GM20000 (cell line): ENCODE measurements around the gene MLLT10.

Experiments used
- DNase-seq: peaks from one replicate; pipeline ENCODE4 v3.0.0; 2012; ENCODE audit warnings: low spot score
- TF ChIP-seq, protein P1 (sequence below): IDR thresholded peaks from 2 replicates; pipeline ENCODE4 v1.5.1; 2012; ENCODE audit warnings: mild to moderate bottlenecking, control low read depth; ENCODE audit errors: extremely low read depth, missing control alignments

Gene MLLT10

DNA sequence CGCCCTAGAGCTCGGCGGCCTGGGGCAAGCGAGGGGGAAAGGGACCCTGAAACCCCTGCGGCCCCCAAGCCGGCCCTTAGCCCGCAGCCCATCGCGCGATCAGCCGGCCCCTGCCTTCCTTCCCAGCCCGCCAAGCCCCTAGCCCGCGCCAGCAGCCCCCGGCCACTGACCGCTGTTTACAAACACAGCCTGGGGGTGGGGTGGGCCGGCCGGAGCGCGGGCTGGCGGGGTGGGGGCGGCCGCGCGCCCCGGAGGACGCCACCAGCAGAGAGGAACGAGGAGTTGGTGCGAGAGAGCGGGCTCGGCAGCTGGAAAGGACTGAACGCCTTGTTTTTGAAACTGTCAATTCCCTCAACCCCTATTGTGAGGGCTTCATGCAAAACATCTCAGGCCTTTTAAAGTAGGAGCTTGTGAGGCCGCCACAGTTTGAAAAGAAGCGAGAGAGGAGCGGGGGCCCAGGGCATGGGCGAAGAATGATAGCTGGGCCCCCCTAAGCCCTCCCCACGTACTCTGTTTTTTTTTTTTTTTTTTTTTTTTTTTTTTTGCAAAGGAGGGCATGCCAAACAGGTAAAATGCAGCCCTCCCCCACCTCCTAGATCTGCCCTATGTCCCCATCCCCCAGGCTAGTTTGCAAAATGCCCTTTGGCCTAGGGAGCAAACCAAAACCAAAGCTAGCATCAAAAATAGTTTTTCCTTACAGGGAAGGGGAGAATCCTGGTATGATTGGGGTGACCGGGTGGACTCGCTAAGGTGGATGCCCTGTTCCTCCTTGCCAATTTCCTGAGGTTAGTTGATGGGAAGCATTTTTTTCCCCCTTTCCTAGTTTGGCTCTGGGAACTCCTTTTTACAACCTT is 23.6 kb upstream of the MLLT10 start:
- peak; percentile 51 for DNase-seq
- TF ChIP-seq, protein P1, sequence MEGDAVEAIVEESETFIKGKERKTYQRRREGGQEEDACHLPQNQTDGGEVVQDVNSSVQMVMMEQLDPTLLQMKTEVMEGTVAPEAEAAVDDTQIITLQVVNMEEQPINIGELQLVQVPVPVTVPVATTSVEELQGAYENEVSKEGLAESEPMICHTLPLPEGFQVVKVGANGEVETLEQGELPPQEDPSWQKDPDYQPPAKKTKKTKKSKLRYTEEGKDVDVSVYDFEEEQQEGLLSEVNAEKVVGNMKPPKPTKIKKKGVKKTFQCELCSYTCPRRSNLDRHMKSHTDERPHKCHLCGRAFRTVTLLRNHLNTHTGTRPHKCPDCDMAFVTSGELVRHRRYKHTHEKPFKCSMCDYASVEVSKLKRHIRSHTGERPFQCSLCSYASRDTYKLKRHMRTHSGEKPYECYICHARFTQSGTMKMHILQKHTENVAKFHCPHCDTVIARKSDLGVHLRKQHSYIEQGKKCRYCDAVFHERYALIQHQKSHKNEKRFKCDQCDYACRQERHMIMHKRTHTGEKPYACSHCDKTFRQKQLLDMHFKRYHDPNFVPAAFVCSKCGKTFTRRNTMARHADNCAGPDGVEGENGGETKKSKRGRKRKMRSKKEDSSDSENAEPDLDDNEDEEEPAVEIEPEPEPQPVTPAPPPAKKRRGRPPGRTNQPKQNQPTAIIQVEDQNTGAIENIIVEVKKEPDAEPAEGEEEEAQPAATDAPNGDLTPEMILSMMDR = no peak

DNA sequence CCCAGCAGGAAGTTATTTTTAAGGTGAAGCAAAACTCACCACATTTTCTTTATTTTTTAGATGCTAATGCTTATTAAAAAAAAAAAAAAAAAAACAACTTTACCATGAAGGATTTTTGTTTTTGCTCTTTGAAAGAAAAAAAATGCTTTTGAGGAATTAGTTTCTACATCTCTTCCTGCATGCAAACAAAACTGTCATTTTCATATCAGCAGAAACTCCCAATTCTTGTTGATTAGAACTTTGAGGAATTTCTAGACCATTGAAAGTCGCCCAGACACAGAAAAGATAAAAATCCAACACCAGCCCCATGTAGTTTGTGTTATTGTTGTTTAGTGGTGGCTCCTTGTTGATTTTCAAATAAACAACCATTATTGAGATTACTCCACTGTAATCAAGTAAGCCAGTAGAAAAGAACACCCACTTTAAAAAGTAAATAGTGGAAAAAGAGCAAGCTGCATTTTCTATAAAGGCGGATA is 22.9 kb upstream of the MLLT10 start:
- TF ChIP-seq, protein P1 = no peak
- no peak for DNase-seq

DNA sequence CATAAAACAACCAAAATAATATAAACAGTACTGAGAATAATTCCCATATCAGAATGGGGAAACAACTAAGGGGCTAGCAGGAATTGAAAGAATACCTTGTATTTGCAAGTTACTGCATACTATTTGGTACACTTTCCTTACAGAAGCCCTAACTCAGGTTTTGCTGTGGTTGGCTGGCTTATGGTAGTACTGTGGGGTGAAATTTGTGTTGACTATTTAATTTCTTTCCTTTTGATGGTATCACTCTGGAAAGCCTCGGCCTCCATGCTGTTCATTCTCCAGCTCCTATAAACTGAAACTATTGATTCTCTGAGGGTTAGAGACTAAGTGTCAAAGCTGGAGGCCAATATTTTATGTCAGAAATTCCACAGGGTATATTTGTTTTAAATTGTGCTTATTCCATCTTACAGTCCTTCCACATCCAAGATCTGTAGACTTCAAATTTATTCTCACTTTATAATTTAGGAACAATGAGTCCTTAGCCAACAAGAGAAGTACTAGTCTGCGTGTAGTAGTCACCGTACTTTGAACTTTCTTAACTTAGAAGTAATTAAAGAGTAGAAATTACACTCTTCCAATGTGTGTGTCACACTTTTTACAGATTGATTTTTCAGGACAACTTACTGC is 22.0 kb upstream of the MLLT10 start:
- TF ChIP-seq, protein P1 = no peak
- no peak for DNase-seq

DNA sequence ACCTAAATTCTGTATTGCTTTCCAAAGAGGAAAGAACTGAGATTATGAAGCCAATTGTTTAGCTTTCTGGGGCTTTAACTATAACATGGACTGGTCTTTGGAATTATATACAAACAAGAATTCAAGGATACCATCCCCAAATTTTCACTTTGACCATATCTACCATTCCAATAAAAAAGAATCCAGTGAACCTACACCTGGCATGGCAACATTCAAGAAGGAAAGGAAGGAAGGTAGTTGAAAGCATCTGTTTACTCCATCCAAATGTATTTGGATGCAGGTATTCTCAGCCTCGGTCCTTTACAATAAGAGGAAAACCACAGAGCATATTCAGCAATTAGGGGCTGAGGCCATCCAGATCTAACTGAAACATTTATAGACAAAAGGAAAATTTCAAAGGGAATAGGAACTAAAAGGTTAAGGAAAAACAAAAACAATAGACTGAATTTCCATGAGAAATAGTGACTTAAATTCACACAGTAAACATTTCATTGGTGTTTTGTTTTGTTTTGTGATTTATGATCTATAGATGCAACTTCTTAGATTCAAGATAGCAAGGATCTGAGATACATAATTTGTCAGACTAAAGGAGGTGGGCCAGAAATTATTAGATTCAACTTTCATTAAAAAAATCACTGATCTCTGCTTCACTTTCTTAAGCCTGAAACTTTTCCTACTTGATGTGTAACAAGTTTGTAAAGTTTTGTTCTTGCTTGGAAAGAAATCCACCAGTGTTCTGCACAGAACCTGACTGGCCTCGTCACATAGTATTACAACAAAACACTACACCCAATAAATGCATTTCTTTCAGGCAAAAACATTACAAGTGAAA is 21.2 kb upstream of the MLLT10 start:
- TF ChIP-seq, protein P1 = no peak

DNA sequence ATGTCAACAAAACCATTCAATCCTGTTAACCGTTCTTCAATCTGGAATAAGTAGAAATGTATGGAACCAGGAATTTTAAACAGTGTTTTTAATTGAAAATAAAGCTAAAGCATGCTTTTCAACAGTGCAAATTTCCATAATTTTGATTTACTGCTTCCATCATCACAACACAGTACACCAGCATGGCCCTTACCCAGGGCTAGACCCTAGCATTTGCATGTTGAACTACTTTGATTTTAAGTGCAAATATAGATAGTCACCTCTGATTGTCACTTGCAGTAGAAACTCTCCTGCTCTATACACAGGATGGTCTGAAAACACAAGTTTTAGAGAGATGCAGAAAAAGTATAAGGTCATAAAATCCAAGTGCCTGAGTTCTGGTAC is 20.6 kb upstream of the MLLT10 start:
- TF ChIP-seq, protein P1 = no peak
- DNase-seq = no peak

More for the DNA sequence above, 21.2 kb upstream of the MLLT10 start:
- no peak for DNase-seq

DNA sequence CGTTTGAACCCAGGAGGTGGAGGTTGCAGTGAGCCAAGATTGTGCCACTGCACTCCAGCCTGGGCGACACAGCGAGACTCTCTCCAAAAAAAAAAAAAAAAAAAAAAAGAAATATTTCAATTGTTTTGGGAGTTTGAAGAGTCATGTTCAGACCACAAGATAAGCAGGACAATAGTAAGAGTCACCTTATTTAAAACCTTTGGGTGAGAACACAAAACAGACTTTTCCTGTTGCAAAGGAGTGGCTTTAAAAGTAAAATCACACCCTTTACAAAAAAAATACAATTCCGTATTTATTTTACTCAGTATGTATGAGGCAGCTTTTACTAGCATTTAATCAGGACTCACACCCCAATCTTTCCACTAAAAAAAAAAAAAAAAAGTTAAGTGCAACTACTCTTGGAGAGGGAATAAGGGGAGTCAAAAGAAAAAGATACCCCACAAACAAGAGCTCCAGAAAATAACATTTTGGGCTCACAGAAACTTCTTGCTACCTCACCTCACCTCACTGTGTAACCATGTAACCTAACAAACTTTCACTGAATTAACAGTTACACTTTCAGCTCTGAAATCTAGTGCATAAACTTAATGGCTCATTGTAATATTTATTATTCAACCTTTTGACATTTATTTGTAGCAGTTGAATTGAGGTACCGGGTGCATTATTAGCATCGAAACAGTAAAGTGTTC is 19.8 kb upstream of the MLLT10 start:
- DNase-seq = no peak
- TF ChIP-seq, protein P1 = no peak
